ENCODE results near the gene PPP2R5B.
A peak's percentile ranks its signal among the peaks of the same experiment; 100 is the strongest.

PPP2R5B gene

GRCh38 chr11:64923944-64924909 is at the start of gene PPP2R5B (continued):
- TF ChIP-seq PRDM4 (tag by site-specific recombination; IDR thresholded peaks at IDR 0.05) (0 out of 2 replicates have a peak, but pooled peaks have one; percentile 50), KLF9 (tag by site-specific recombination; IDR thresholded peaks at IDR 0.05; ENCODE audit: low read depth) (peak; percentile 92), TSHZ1 (tag by site-specific recombination; IDR thresholded peaks at IDR 0.05; ENCODE audit: borderline replicate concordance) (no peak), ZBTB8A (tag by site-specific recombination; IDR thresholded peaks at IDR 0.05) (peak; percentile 75), OSR2 (tag by site-specific recombination; IDR thresholded peaks at IDR 0.05) (no peak), ZNF623 (tag by site-specific recombination; IDR thresholded peaks at IDR 0.05) (0 out of 2 replicates have a peak, but pooled peaks have one; percentile 18), REPIN1 (tag by site-specific recombination; IDR thresholded peaks at IDR 0.05; ENCODE audit: low read depth) (no peak), TRIM28 (IDR thresholded peaks at IDR 0.05; ENCODE audit: borderline replicate concordance, low read length) (peak; percentile 32; the same call in 1 of the 2 replicates), ZBTB21 (tag by site-specific recombination; IDR thresholded peaks at IDR 0.05) (peak; percentile 70; the same call in 1 of the 2 replicates), ZNF157 (tag by site-specific recombination; IDR thresholded peaks at IDR 0.05) (no peak), ZBTB11 (tag by site-specific recombination; conservative IDR thresholded peaks at IDR 0.05; ENCODE audit: low read depth) (peak; percentile 91), ZBTB20 (tag by site-specific recombination; IDR thresholded peaks at IDR 0.05) (peak; percentile 76; the same call in 1 of the 2 replicates), ZNF654 (tag by site-specific recombination; IDR thresholded peaks at IDR 0.05; ENCODE audit: low read depth) (no peak), ZXDB (tag by site-specific recombination; IDR thresholded peaks at IDR 0.05) (peak; percentile 80), ZNF521 (tag by site-specific recombination; IDR thresholded peaks at IDR 0.05) (no peak), ZEB2 (tag by site-specific recombination; IDR thresholded peaks at IDR 0.05) (peak; percentile 83), ZNF138 (tag by site-specific recombination; IDR thresholded peaks at IDR 0.05; ENCODE audit: borderline replicate concordance) (no peak), KLF7 (tag by site-specific recombination; IDR thresholded peaks at IDR 0.05; ENCODE audit: borderline replicate concordance) (peak; percentile 89), ZNF341 (tag by site-specific recombination; IDR thresholded peaks at IDR 0.05; ENCODE audit: low read depth) (peak; percentile 95), ZNF600 (tag by site-specific recombination; IDR thresholded peaks at IDR 0.05) (peak; percentile 40; the same call in 1 of the 2 replicates), PRDM10 (tag by site-specific recombination; IDR thresholded peaks at IDR 0.05) (peak; percentile 92), ZNF791 (tag by site-specific recombination; IDR thresholded peaks at IDR 0.05) (no peak), ZSCAN30 (tag by site-specific recombination; IDR thresholded peaks at IDR 0.05) (0 out of 2 replicates have a peak, but pooled peaks have one; percentile 12), INSM2 (tag by site-specific recombination; IDR thresholded peaks at IDR 0.05) (no peak)

All from HEK293 (cell line).